CD4-positive, alpha-beta T cell treated with Interleukin-2 at 100 ng/mL for 4 hours (primary cell): Measurements from ENCODE around the gene GPC6.
"Not testable (repeated sequence)": the region's sequence is repeated elsewhere in the genome, so short reads cannot be mapped to it uniquely, and the experiment has no call there.

ENCODE experiments used
- DNase-seq: peaks from one replicate; pipeline ENCODE4 v3.0.0-alpha.2; 2020; ENCODE audit warnings: low spot score

Gene GPC6

GRCh38 chr13:93226623-93227279 is at the start of gene GPC6:
Gene GPC6 (plus strand): TSS chr13:93226807.
- no peak for DNase-seq

- no peak for DNase-seq
These were observed 46.1 kb upstream of the GPC6 start for GRCh38 chr13:93180356-93180969.

GRCh38 chr13:93182406-93182805 is 44.2 kb upstream of the GPC6 start:
- no peak for DNase-seq

- no peak for DNase-seq
These were observed 43.3 kb upstream of the GPC6 start for GRCh38 chr13:93183302-93183701.

DNA sequence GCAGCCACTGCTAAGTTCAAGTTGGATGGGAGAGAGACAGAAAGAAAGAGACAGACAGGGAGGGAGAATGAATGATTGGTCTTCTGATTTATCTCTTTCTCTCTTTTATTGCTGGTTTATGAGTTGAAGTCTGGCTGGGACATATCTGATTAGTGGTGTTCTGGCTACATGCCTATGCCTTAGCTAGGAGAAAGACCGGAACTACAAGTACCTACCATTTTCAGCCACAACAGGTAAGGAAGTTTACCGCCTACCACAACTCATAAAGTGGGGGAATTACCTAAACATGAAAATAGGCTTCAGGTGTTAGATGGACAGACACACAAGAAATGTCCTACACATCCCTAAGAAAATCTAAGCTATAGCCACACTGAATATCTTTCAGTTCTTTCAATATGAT is 36.6 kb upstream of the GPC6 start:
- no peak for DNase-seq

- DNase-seq = no peak
These were observed 32.9 kb upstream of the GPC6 start for GRCh38 chr13:93193682-93194081.

- DNase-seq = no peak
These were observed 26.8 kb upstream of the GPC6 start for GRCh38 chr13:93199856-93200255.

DNA sequence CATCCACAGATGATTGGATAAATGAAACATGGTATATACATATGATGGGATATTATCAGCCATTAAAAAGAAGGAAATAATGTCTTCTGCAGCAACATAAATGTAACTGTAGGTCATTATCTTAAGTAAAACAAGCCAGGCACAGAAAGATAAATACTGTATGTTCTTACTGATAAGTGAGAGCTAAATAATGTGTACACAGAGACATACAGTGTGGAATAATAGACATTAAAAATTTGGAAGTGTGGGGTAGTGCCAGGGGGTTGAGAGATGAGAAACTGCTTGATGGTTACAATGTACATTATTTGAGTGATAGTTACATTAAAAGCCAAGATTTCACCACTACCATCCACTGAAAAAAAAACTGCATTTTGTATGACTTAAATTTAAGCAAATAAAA is 26.0 kb upstream of the GPC6 start:
- DNase-seq = no peak

DNA sequence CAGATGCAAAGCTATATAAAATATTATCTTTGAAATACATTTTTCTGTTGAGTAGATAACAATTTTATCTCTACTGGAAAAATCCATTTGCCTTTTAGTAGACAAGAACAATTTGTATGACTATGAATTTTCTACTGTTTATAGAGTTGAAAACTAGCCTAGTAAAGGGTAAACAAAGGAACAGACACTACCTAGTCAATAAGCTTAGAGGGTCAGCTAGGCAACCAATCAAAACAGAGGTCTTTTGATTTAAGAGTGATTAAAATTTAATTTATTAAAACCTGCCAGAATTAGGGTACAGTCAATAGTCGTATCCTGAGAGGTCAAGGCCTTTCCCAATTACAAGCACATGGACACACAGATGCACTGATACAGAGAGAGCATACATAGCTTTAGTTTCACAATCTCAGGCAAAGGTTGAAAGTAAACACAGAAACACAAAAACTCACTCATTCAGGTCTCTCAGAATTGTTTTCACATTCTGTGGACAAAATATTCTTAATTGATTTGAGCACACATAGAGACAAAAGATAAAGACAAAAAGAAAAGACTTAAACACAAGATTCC is 24.5 kb upstream of the GPC6 start:
- DNase-seq = no peak

DNA sequence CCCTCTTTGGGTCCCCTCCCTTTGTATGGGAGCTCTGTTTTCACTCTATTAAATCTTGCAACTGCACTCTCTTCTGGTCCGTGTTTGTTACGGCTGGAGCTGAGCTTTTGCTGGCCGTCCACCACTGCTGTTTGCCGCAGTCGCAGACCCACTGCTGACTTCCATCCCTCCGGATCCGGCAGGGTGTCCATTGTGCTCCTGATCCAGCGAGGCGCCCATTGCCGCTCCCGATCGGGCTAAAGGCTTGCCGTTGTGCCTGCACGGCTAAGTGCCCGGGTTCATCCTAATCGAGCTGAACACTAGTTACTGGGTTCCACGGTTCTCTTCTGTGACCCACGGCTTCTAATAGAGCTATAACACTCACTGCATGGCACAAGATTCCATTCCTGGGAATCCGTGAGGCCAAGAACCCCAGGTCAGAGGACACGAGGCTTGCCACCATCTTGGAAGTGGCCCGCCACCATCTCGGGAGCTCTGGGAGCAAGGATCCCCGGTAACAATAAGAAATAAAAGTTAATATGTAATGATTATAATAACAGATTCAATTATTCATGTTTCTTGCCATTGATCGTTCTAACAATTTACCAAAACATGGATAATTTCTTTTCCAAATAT is 19.7 kb upstream of the GPC6 start:
- DNase-seq = not testable (repeated sequence)

GRCh38 chr13:93216122-93216521 is 10.5 kb upstream of the GPC6 start:
- no peak for DNase-seq

GRCh38 chr13:93217721-93218261 is 8.8 kb upstream of the GPC6 start:
- DNase-seq = no peak

GRCh38 chr13:93218583-93218982 is 8.0 kb upstream of the GPC6 start:
- DNase-seq = no peak

DNA sequence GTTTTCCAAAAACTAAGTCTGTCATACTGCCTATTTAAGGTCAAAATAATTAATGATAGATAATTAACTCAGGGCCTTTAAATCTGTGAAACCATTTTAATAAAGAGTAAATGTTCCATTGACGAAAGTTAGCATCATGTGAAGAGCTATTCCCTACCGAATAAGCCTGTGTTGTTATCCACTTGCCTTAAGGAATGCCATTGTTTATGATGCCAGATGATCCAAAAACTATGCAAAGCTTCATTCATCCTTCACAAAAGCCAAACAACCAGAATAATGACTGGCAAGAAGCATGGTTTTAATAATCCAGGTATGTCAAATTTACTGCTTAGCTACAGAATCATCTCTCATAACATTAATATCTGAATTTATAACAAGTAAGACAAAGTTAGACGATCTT is 6.5 kb upstream of the GPC6 start:
- DNase-seq = no peak

- no peak for DNase-seq
These were observed 3.6 kb upstream of the GPC6 start for GRCh38 chr13:93222976-93223375.

- no peak for DNase-seq
These were observed 2.1 kb upstream of the GPC6 start for GRCh38 chr13:93224535-93224934.

GRCh38 chr13:93225610-93226009 is 997 bp upstream of the GPC6 start:
- no peak for DNase-seq

DNA sequence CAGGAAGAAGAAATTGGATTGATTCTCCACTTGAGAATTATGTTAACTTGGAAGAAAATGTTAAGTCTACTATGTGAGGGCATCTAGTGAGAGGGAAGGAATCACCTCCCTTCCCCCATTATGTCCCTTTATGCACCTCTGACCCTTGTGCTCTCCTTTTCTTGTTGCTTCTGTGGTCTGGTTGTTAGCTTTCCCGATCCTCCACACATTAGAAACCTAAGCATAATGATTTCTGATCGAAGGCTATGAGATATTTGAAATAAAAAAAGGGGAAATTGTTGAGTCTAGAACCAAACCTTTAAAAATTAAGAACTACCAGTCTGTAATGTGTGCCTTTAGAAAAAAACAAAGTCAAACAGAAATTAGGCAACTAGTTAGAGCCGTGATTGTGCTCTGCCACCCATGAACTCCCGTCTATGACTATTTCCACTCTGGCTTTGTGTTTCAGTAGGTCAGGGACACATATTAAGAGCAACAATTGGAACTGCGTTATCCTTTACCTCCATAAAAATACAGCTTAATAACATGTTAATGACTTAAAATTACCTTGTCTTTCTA is 463 bp upstream of the GPC6 start:
- DNase-seq = no peak

- no peak for DNase-seq
These were observed 772 bp downstream of the GPC6 start for GRCh38 chr13:93227280-93227877.

- DNase-seq = no peak
These were observed 1.5 kb downstream of the GPC6 start for GRCh38 chr13:93227878-93228642.

GRCh38 chr13:93228643-93228937 is 2.0 kb downstream of the GPC6 start:
- no peak for DNase-seq
